Osteoblast (primary cell): Measurements from ENCODE around the gene C2CD4D. TPM values are rescaled to one million over a fixed set of nuclear protein-coding genes. Genes with fewer than 3 reads are reported as not detected.
"Not testable (repeated sequence)": the region's sequence is repeated elsewhere in the genome, so short reads cannot be mapped to it uniquely, and the experiment has no call there.

Source experiments
- DNase-seq: peaks from one replicate; pipeline ENCODE4 v3.0.0; 2011; ENCODE audit warnings: low spot score, mixed read lengths; ENCODE audit not compliant: insufficient read length; ENCODE audit errors: missing footprints
- H2AFZ ChIP-seq: 2 replicates; pipeline ENCODE4 v1.6.0; 2011; ENCODE audit warnings: mild to moderate bottlenecking, low read length
- H3K27ac ChIP-seq: 2 replicates; pipeline ENCODE4 v1.5.1; 2011; ENCODE audit warnings: mild to moderate bottlenecking, low read depth, low read length, moderate library complexity
- H3K27me3 ChIP-seq: 2 replicates; pipeline ENCODE4 v1.6.0; 2012; ENCODE audit warnings: mild to moderate bottlenecking, control low read depth, inconsistent platforms, low read length, moderate library complexity; ENCODE audit not compliant: insufficient read depth
- H3K36me3 ChIP-seq: 2 replicates; pipeline ENCODE4 v1.5.1; 2011; ENCODE audit warnings: mild to moderate bottlenecking, low read length, control low read depth, moderate library complexity; ENCODE audit not compliant: insufficient read depth
- H3K4me1 ChIP-seq: 2 replicates; pipeline ENCODE4 v1.5.1; 2011; ENCODE audit warnings: mild to moderate bottlenecking, low read length, control low read depth, moderate library complexity; ENCODE audit not compliant: insufficient read depth
- H3K4me2 ChIP-seq: 2 replicates; pipeline ENCODE4 v1.6.0; 2011; ENCODE audit warnings: mild to moderate bottlenecking, low read length; ENCODE audit not compliant: insufficient read depth
- H3K4me3 ChIP-seq: fragments of 200-600 bp; sonication (generic); 3 replicates; pipeline ENCODE4 v1.5.1; 2012; ENCODE audit warnings: mild to moderate bottlenecking, low read length, inconsistent platforms; ENCODE audit not compliant: insufficient read depth
- H3K79me2 ChIP-seq: 2 replicates; pipeline ENCODE4 v1.6.0; 2012; ENCODE audit warnings: mild to moderate bottlenecking, low read length, control low read depth, inconsistent platforms; ENCODE audit not compliant: insufficient read depth
- H3K9me3 ChIP-seq: 2 replicates; pipeline ENCODE4 v1.5.1; 2011; ENCODE audit warnings: low read depth, low read length, control low read depth
- H4K20me1 ChIP-seq: 2 replicates; pipeline ENCODE4 v1.6.0; 2012; ENCODE audit warnings: mild to moderate bottlenecking, low read length, control low read depth; ENCODE audit not compliant: insufficient read depth
- CTCF ChIP-seq: IDR thresholded peaks from 2 replicates; pipeline ENCODE4 v1.5.1; 2011; ENCODE audit warnings: mild to moderate bottlenecking, low read depth, low read length, moderate library complexity; ENCODE audit errors: extremely low read depth
- total RNA-seq: library from RNA; depleted of rRNA; stranded (reverse); fragments of >200 nt; gene quantifications from 2 replicates; pipeline ENCODE4 v1.2.3, GENCODE V29; 2012

Gene C2CD4D
- total RNA-seq, 1 donor, result not detected

GRCh38 chr1:151858030-151858746 is 18.6 kb upstream of the C2CD4D start:
- Histone ChIP-seq H3K4me3 (no peak overlapping the region), H2AFZ (peak overlapping the region; percentile 20), H4K20me1 (no peaks in the 10 kb centered on the region), H3K79me2 (no peaks in the 10 kb centered on the region), H3K9me3 (no peaks in the 10 kb centered on the region), H3K4me1 (no peaks in the 10 kb centered on the region), H3K4me2 (no peak overlapping the region), H3K36me3 (no peaks in the 10 kb centered on the region), H3K27ac (no peak overlapping the region), H3K27me3 (no peaks in the 10 kb centered on the region)
- DNase-seq, result peak; percentile 80
- TF ChIP-seq CTCF, result no peak

GRCh38 chr1:151855933-151856332 is 16.3 kb upstream of the C2CD4D start:
- no peaks in the 10 kb centered on the region for H3K9me3 ChIP-seq
- H3K36me3 ChIP-seq, result no peaks in the 10 kb centered on the region
- H3K27me3 ChIP-seq, result peaks cover 16% of the 10 kb centered on the region
- no peaks in the 10 kb centered on the region for H4K20me1 ChIP-seq
- H3K4me1 ChIP-seq, result no peaks in the 10 kb centered on the region
- H3K4me2 ChIP-seq, result peak overlapping the region; percentile 45
- no peak for TF ChIP-seq CTCF
- H2AFZ ChIP-seq, result peak overlapping the region; percentile 56
- no peaks in the 10 kb centered on the region for H3K79me2 ChIP-seq
- H3K27ac ChIP-seq, result no peak overlapping the region
- peak; percentile 35 for DNase-seq
- H3K4me3 ChIP-seq, result no peak overlapping the region

GRCh38 chr1:151855516-151855915 is 15.9 kb upstream of the C2CD4D start:
- peaks cover 20% of the 10 kb centered on the region for H3K27me3 ChIP-seq
- H3K79me2 ChIP-seq, H3K27ac ChIP-seq, H4K20me1 ChIP-seq, H3K4me1 ChIP-seq, H3K36me3 ChIP-seq, H3K9me3 ChIP-seq, H3K4me3 ChIP-seq: not testable (repeated sequence)
- peak overlapping the region; percentile 56 for H2AFZ ChIP-seq
- peak overlapping the region; percentile 45 for H3K4me2 ChIP-seq
- DNase-seq, result peak; percentile 81

GRCh38 chr1:151854658-151855057 is 15.0 kb upstream of the C2CD4D start:
- Histone ChIP-seq H3K36me3 (no peaks in the 10 kb centered on the region), H3K27me3 (peaks cover 28% of the 10 kb centered on the region), H4K20me1 (no peaks in the 10 kb centered on the region), H3K4me3 (no peak overlapping the region), H3K79me2 (no peaks in the 10 kb centered on the region), H3K27ac (no peak overlapping the region), H3K4me1 (no peaks in the 10 kb centered on the region), H3K4me2 (no peak overlapping the region), H3K9me3 (no peaks in the 10 kb centered on the region), H2AFZ (no peak overlapping the region)
- DNase-seq, result peak; percentile 30
- no peak for TF ChIP-seq CTCF
